ENCODE results near the gene MTMR1. TPM values are rescaled to one million over a fixed set of nuclear protein-coding genes. Genes with fewer than 3 reads are reported as not detected.
A peak's percentile ranks its signal among the peaks of the same experiment; 100 is the strongest.

The MTMR1 gene
- total RNA-seq, result 15.1 and 17.4 TPM in 2 replicates

DNA sequence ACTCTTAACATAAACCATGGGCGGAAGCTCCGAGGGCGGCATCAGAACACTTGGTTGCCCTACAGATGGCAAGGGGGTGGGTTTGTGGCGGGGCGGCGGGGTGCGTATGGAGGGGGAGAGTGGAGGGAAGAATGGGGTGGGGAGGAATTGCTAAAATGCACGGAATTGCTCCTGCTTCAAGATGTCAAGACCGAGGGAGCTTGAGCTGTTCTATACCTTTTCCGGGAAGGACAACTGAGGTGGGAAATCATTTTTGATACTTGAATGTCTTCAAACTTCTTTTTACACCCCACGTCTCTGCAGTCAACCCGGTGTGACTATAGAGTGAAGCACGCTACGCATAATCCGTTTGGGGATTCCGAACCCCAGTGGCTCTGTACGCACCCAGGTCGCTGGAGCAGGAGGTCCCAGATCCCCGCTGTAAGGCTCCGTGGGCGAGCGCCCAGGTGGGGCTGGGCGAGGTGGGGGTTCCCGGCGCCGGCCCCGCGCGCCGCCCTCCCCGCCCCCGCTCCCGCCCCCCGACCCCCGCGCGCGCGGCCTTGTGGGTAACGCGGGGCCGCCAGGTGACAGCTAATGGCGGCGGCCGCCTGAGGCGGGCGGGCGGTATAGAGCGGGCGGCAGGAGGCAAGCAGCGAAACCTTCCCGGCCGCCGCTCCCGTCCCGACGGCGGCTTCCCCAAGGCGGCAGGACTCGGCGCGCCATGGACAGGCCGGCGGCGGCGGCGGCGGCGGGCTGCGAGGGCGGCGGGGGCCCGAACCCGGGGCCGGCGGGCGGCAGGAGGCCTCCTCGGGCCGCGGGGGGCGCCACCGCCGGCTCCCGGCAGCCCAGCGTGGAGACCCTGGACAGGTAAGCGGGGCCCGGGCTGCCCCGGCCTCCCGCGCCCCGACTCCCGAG is at the start of gene MTMR1:
Gene MTMR1, plus strand, starts transcription at position 566 of the 894 bp plus-strand sequence. Its CDS starts 135 bp downstream, at position 701.
- peak; percentile 37 for DNase-seq

DNA sequence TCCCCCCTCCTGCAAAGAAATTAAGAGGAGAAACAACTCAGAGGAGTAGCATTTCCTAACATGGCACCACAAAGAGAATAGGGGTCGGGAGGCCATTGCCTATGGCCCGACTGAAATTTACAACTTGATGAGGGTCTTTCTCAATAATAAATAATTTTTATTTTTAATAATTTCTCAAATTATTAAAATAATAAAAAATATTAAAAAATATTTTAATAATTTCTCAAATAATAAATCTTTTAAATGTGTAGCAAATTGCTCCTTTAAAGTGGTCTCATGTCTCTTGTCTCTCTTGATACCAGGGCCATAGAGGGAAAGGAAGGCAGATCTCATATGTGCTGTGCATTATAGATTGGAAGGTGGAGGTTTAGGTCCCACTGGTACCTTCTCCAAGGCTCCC is 49.2 kb upstream of the MTMR1 start:
- DNase-seq, result no peak

DNA sequence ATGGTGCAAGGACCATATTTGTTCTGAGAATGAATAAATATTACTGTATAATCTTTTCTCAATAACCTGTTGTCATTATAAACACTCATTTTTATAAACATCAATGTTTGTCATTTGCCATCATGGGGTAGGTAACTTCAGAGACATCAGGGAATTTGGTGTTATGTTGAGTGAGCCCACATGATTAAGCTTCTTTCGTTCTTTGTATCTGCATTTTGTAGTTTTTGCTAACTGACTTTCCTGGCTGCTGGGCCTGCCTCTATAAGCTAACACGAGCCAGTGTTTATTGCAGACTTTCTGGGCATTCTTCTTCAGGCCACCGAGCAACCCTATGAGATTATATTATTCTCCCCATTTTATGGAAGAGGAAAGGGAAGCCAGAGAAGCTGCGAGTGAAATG is 48.8 kb upstream of the MTMR1 start:
- no peak for DNase-seq

DNA sequence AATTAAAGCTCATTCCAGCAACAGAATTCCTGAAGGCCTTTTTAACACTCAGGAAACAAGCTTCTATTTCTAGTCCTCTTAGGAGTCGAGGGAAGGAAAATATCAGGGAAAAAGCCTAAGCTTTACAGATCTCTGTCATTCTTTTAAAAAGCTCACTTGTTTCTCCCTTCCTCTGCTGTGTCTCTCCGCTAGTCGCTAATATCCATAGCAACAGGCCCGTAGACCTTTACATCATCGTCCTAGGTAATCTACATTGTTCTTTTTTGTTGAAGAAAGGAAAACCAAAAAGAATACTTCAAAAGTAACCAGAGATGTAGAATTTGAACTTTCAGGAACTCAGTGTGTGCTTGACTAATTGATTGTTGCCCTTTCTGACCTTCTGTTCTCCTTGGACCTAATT is 45.9 kb upstream of the MTMR1 start:
- DNase-seq, result peak; percentile 64

DNA sequence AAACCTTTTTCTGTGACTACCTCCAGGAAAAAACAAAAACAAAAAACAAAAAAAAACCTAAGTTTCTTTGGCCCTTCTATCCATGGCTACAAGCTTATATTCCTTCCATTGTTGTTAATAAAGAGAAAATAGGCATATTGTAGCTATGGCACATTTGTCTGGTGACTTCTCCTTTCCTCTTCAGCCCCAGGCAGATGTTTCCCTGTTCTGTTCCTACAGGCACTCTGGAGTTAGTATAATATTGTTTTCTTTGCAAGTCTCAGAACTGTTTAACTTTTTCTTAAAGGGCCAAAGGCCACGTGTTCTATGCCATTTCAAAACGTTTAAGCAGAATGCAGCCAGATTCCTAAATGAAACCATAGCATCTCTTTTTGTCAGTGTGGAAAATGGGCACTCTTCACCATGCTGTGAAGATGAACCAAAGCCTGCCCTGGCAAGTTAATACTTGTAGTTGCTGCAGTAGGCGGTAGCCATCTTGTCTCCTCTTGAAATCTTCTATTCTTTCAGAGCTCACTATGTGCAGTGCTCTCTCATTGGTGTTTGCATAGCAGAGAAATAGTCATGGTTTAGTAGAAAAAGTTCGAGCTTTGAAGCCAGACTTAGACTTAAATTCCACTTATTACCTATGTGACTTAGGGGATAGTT is 44.8 kb upstream of the MTMR1 start:
- DNase-seq, result peak; percentile 58

DNA sequence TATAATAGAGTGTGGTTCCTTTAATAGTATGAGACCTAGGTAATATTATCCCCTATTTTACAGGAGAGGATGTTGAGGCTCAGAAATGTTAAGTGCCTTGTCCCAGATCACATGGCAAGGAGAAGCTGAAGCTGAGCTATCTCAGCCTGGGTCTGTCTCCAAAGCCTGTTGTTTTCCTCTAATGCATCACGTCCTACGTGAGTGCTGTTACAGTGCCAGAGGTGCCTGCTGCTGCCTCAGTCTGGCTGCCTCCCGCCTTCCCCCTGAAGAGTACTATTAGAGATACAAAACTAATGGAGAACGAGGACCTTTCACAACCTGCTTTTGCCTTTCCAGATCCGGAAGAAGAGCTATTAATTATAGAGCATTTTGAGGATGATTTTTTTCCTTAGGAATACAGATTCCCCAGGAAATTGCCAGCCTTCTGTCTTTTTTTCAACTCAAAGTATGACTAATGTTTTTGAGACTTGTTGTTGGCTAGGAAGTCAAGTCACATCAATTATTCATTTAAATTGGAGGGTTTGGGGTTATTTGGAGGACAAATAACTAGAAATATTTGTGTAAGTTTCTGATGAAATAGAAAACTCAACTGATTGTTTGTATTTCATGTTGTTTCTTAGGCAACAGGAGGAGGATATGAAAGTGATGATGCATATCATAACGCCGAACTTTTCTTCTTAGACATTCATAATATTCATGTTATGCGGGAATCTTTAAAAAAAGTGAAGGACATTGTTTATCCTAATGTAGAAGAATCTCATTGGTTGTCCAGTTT is 43.9 kb upstream of the MTMR1 start:
- peak; percentile 70 for DNase-seq

DNA sequence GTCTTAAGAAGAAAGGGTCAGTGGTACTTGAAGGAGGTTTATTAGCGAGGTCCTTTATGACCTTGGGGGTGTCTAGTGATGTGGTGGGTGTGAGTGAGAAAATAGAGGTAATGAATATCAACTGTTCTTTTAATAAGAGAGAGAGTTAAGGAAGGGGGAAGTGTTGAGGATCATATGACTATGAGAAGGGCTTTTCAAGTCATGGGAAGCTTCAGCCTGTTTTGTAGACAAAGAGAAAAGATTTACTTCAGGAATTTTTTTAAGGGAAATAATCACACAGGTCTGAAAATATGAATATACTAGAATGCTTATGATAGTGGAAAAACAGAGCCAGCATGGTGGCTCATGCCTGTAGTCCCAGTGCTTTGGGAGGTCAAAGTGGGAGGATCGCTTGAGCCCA is 41.3 kb upstream of the MTMR1 start:
- no peak for DNase-seq

DNA sequence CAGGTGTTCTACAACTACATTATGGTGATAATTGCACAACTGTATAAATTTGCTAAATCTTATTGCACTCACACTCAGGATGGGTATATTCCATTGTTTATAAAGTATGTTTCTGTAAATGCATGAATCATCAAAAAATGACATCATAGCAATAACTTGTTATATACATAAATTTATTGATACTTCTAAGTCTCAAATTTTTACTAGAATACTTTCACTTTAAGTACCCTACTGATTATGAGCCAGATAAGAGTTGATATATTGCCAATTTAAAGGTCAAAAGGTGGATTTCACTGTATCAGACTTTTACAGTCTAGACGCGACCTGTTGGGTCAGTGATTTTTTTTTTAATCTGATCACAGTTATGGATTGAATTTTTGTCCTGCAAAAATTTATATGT is 37.4 kb upstream of the MTMR1 start:
- no peak for DNase-seq

DNA sequence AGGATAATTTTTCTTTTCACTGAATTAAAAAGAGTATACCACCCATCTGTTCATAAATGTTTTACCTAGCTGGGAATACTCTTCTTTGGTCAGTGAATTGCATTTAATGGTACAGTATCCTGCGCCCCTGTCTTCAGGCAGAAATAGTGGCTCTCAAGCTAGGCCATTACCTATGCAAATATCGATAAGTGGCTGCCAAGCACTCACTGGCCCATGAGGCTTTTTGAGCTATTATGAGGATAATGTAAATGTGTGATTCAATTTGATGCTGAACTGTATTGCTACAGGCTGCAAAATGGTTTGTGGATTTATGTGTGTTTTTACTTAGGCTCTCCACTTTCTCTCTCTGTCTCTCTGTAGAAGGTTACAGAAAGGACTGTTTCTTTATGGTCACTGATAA is 30.1 kb upstream of the MTMR1 start:
- DNase-seq, result no peak

DNA sequence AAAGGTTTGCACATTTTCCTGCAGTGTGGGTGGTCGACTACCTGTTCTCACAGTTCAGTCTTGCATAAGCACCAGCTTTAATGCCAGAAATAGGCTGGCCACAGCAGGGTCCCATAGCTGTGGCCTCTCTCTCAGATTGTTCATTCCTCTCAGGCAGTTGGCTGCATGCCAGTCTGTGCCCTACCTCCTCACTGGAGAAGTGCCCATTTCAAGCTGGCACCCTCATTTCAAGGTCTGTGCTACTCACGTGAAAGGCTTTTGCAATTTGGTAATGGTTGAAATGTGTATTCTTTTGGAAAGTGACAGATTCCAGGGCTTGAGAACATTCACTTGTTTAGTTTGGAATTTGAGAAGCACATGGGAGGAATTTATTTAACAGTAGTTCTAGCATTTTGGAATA is 28.9 kb upstream of the MTMR1 start:
- DNase-seq, result peak; percentile 7

DNA sequence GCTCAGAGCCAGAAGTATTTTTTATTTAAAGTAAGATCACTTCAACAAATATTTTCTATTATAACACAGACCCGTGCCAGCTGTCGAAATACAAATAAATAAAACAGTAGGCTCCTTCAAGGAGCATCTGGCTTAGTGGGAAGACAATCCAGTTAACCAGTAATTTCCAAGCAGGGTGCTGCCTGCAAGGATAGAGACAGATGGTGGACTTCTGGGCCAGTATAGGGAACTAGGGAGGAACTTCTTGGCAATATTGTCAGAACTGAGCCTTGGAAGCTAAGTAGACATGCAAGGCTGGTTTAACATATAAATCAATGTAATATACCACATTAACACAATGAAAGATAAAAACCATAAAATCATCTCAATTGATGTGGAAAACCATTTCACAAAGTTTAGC is 17.0 kb upstream of the MTMR1 start:
- DNase-seq, result no peak

DNA sequence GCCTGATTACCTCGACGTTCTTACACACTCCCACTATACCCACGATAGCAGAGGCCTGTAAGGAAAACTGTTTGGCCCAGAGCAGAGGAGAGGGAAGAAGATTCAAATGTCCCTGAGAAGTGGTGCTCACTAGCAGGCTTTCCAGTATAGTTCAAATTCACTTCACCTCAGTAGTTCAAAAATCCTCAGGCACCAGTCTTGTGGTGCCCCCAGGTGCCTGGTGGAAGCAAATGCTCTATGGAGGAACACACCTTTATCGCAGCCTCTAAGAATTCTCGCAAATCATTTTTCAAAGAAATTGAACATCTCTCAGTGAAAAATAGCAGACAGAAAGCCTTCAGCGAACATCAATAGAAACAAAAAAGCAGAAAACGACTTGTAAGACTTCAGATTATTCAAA is 12.2 kb upstream of the MTMR1 start:
- DNase-seq, result peak; percentile 55

DNA sequence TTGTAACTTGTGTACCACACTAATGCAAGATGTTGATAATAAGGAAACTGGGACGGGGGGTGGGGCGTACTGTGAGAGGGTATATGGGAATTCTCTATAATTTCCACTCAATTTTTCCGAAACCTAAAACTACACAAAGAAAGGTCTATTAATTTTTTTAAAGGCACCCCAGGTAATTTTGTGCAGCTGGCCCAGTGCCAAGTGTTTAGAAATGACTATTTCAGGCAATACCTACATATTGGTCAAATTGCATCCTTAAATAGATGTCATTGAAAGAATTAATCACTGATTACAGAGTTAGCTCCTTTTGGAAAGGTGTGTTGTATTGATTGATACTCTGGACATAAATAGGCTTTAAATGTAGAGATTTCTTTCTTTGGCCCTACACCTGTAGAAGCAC is 10.1 kb upstream of the MTMR1 start:
- DNase-seq, result no peak

DNA sequence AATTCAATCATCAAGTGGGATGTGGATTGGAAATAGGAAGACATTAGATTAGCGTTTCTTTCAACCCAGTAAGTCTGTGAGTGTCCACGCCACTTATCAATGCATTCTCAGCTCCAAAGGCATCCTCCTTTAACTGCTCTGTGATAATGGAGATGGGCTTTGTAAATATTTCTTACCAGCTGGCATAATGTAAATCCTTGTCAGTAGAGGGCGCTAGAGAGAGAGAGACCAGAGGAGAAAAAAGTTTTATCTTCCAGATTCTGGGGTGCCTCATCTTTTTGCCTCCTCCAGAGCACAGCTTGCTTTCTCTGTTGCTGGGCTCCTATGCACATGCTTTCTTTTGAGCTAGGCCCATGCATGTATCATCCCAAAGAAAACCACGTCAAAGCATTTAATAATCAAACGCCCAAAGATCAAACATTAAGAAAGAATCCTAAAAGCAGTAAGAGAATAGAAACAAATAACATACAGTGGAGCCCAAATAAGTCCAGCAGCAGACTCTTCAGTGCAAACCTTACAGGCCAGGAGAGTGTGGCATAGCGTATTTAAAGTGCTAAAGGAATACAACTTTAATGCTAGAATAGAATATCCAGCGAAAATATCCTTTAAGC is 9.6 kb upstream of the MTMR1 start:
- peak; percentile 64 for DNase-seq

DNA sequence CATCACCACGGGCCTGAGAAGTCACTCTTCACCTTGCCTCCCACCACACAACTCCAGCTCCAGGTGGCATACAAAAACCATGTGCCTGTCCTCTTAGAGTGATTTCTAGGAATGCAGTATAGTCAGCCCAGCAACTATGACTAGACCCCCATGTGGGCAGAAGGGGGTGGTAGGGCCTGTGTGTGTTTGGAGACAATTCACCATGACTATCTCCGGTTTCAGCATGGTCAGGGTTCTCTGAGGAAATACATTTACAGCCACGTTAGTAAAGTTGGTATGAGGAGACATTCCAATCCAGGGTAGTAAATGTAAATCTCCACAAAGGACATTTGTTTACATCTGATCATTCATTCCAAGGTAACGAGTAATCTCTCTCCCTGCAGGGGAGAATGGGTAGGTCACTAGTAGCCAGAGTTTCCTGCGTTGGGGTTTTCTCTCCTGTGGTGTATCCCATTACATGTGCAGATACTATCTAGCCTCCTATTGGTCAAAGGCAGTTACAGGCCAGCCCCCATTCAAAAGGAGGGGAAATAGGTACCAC is 4.2 kb upstream of the MTMR1 start:
- DNase-seq, result peak; percentile 54

DNA sequence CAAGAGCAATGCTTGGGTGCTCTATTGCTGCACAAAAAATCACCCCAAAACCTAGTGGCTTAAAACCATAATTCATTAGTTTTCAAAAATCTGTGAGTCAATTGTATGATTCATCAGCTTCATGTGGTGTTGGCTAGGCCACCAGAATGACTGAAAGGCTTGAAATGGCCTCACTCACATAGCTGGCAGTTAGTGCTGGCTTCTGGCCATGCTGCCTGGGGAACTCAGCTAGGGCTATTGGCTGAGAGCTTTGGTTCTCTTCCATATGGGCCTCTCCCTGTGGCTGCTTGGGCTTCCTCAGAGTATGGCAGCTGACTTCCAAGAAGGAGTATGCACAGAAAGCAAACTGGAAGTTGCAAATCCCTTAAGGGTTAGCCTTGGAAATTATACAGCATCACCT is 3.1 kb upstream of the MTMR1 start:
- peak; percentile 43 for DNase-seq

DNA sequence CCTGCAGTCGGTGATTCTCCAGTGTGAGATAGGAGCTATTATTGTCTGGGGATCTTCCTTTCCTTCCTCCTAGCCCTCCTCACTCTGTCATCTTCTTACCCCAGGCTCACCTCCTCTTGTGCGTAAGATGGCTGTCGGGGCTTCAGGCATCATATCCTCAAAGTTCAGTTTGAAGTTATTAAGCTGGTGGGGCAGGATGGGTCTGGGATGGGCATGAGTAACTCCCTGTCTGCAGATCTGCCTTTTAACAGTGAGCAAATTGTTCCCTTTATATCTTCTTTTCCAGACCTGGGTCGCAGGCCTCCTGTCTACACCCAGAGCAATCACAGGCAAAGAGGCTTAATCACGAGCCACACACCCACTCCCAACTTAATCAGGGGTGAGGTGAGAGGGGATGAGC is 900 bp upstream of the MTMR1 start:
- DNase-seq, result no peak

DNA sequence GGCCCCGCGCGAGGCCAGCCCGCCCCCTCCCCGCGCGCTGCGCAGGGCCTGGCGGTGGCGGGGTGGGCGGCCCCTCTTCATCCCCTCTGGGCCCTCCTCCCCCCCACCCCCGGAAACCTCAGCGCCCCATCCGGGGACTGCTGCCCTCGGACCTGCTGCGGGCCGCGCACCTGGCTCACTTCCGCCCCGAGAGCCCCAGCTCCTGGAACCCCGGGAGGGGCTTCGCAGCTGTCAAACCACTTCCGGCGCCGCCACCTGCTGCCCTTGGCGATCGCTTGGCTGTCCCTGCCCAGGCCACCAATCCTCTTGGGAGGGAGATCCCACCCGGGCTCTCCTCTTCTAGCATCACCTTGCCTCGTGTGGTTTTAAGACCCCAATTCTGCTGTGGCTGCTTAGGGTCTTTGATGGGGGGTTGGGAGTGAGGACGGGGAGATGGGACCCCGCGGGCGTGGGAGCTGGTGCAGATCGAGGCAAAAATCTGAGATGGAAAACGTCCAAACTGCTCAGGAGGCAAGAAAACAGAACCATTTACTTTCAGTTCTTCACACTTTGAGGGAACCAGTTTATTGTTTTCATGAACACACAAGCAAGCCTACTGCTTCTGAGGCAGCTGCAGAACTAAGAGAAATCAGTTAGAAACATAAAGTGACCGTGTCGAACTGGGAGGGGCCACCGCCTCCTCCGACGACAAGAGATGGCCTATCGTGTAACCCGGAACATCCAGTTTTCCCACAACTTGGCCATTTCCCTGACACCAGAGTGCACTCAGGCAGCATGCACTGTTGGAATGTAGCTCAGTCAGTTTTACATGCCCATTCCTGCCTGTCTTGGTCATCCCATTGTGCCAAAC is 754 bp downstream of the MTMR1 start:
- DNase-seq, result peak; percentile 54

DNA sequence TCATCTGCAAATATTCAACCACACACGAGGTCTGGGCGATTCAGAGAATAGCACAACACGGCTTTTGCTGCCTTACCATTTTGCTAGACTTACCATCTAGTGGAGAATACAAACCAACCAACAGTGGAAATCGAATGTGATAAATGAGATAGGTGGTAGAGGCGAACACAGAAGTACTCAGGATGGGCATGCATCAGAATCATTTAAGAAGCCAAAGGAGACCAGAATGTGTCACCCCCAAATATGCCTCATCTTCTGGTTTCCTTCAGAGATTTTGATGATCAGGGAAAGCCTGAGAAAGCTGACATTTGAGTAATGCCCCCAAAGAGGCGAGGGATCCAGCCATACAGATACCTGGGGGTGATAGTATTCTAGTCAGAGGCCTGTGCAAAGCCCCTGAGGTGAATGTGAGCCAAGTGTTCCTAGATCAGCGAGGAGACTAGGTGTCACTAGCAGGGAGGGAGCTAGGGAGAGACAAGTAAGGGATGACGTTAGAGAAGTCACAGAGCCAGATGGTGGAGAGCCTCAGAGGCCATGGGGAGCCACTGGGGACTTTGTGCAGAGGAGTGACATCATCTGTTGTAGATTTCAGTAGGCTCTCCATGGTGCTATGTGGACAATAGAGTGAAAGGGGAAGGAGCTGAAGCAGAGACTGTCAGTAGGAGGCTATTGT is 1.7 kb downstream of the MTMR1 start:
- DNase-seq, result no peak

DNA sequence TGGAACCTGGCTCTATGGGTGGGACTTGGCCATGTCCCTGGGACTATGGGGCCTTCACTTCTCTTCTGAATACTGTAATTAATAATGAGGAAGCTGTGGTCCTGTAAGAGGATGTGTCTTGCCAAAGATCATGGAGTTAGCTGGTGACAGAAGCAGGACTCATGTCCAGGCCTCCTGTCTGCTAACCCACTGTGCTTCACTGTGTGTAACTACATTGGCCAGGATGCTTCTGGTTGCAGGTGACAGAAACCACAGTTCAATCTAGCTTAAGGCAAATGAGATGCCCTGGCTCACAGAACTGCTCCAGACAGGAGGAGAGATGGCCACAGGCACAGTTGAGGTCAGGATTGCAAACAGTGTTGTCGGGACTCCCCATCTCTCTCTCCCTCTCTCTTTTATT is 3.1 kb downstream of the MTMR1 start:
- DNase-seq, result no peak

DNA sequence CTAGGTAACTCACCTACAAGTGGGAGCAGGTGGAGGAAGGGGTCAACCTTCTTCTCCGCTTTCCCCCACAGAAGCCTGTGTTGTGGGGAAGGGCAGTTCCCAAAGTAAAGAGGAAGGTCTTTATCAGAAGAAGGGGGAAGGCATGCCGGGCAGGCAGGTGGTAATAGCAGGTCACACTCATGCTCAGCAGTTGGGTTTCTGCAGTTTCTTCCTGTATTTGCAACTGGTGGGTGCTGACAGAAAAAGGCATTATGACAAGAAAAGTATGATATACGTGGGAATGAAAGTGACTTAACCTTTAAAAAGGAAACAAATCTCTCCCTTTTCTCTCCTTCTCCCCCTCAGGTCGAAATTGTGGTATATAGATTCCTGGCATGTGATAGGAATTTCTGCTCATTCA is 3.7 kb downstream of the MTMR1 start:
- no peak for DNase-seq

Data from dermis blood vessel endothelial cell (primary cell).